GM12878 (cell line): ENCODE results near the gene PDZD2. TPM values are rescaled to one million over a fixed set of nuclear protein-coding genes. Genes with fewer than 3 reads are reported as not detected.

Experiments used
- E4F1 ChIP-seq: fragments of 450-650 bp; IDR thresholded peaks from 2 replicates; pipeline ENCODE4 v1.6.1; 2018; ENCODE audit warnings: borderline replicate concordance, mild to moderate bottlenecking; ENCODE audit not compliant: partially characterized antibody
- IRF5 ChIP-seq: fragments of 450-650 bp; IDR thresholded peaks from 2 replicates; pipeline ENCODE4 v1.6.1; 2017; ENCODE audit warnings: borderline replicate concordance
- KLF5 ChIP-seq: fragments of 450-650 bp; IDR thresholded peaks from 2 replicates; pipeline ENCODE4 v1.6.1; 2014; ENCODE audit warnings: mild to moderate bottlenecking; ENCODE audit not compliant: partially characterized antibody
- MEF2B ChIP-seq: fragments of 450-650 bp; IDR thresholded peaks from 2 replicates; pipeline ENCODE4 v1.6.1; 2018; ENCODE audit warnings: mild to moderate bottlenecking, moderate library complexity; ENCODE audit not compliant: partially characterized antibody, poor library complexity, severe bottlenecking
- MYC ChIP-seq: IDR thresholded peaks from 2 replicates; pipeline ENCODE4 v1.6.1; 2011; ENCODE audit warnings: mild to moderate bottlenecking, low read length, moderate library complexity, inconsistent platforms; ENCODE audit not compliant: insufficient read depth, insufficient replicate concordance, insufficient read length, severe bottlenecking
- RAD51 ChIP-seq: fragments of 450-650 bp; IDR thresholded peaks from 2 replicates; pipeline ENCODE4 v1.6.1; 2016; ENCODE audit warnings: moderate library complexity, mild to moderate bottlenecking, inconsistent platforms
- TCF7 ChIP-seq: IDR thresholded peaks from 2 replicates; pipeline ENCODE4 v1.6.1; 2014; ENCODE audit warnings: antibody characterized with exemption, borderline replicate concordance
- ZBTB4 ChIP-seq: fragments of 450-650 bp; formaldehyde crosslinking; IDR thresholded peaks from 2 replicates; pipeline ENCODE4 v1.4.0; 2022; ENCODE audit warnings: mild to moderate bottlenecking, moderate library complexity
- ZNF687 ChIP-seq: fragments of 450-650 bp; IDR thresholded peaks from 2 replicates; pipeline ENCODE4 v1.6.1; 2017; ENCODE audit warnings: mild to moderate bottlenecking, moderate library complexity
- polyA plus RNA-seq, 11 experiments: library from polyadenylated mRNA; depleted of rRNA in 4 of 11; unstranded in 6 of 11; stranded (reverse) in 5 of 11; fragments of >200 nt; fragmentation: Nextera tagmentation in 4 of 11; fragmentation: Illumina TruSeq in 1 of 11; extraction: Ambion mirVana in 4 of 11; extraction: Trizol in 1 of 11; gene quantifications; 1 replicate in 1 of 11; 2 replicates in 10 of 11; pipeline versions ENCODE4 v1.2.1 to v1.2.3, GENCODE V29; 2011 to 2016; ENCODE audit warnings: inconsistent platforms in 2 of 11, missing spikeins in 2 of 11, low read depth in 1 of 11
- total RNA-seq, 4 experiments: library from RNA; depleted of rRNA in 3 of 4; stranded (reverse); fragments of >200 nt in 3 of 4; fragmentation: Illumina TruSeq in 1 of 4; extraction: Trizol in 1 of 4; gene quantifications; 2 replicates each; pipeline versions ENCODE4 v1.2.1 to v1.2.3, GENCODE V29; 2013 to 2021

Gene PDZD2
- total and polyA plus RNA-seq, 10 of the 15 experiments (the other 5 are each of a cell fraction or from before 2014, with no cell fraction given): 0.01 to 0.58 (median 0.29) TPM; not detected in 3

- no peak for TF ChIP-seq IRF5
- TF ChIP-seq MEF2B: no peak
- no peak for TF ChIP-seq ZNF687
- no peak for TF ChIP-seq KLF5
- no peak for TF ChIP-seq ZBTB4 (CRISPR knock-in tag)
- TF ChIP-seq E4F1: no peak
- no peak for TF ChIP-seq MYC
- no peak for TF ChIP-seq TCF7
- TF ChIP-seq RAD51: no peak
Measured at GRCh38 chr5:31924005-31924404, 285.1 kb downstream of the PDZD2 start (continued).
